HG03280 (cell line): ENCODE results near the gene SLC6A18.

Experiments used
- ATAC-seq: cut with Tn5 transposase; IDR thresholded peaks from one replicate; pipeline ENCODE4 v1.9.1; 2021; ENCODE audit warnings: mild to moderate bottlenecking, moderate library complexity; ENCODE audit not compliant: unreplicated experiment

SLC6A18 gene

GRCh38 chr5:1230551-1230950 lies 5.4 kb downstream of the SLC6A18 start:
- no peak for ATAC-seq

DNA sequence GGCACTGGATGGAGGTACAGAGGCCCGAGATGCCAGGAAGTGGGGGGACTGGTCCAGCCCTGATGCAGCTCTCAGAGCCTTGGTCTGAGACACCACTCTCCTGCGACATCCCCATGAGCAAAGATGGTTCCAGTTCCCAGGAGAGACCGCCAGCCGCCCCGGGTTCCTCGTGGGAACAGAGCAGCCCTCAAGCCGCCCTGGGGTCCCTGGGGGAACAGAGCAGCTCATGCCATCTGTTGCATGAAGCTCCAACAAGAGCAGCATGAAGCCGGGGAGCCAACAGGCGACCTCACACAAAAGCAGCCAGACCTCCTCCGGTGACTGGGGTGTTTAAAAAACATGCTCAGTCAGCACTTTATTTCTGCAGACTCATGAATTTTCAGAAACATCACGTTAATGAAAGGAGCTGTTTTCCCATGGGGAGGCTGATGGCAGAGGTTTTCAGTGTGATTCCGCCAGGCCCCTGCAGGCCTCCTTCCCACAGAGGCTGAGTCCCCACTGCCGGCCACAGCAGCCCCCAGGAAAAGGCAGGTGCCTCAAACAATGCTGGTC lies 6.2 kb downstream of the SLC6A18 start:
- ATAC-seq: no peak

GRCh38 chr5:1232780-1233179 lies 7.6 kb downstream of the SLC6A18 start:
- no peak for ATAC-seq

- ATAC-seq: no peak
Measured at GRCh38 chr5:1235379-1235778, 10.2 kb downstream of the SLC6A18 start.

DNA sequence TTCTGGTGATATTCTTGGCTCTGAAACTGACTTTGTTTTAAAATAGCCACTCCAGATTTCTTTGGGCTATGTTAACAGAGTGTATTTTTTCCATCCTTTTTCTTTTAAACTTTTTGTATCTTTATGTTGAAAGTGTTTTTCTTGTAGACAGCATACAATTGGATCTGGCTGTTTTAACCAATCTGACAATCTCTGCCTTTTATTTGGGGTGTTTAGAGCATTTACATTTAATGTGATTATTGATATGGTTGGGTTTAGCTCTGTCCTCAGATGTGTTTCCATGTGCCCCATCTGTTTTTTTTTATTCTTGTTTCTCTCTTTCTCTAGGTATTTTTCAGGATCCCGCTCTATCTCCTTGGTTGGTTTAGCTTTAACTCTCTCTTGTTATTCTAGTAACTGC lies 10.7 kb downstream of the SLC6A18 start:
- no peak for ATAC-seq

DNA sequence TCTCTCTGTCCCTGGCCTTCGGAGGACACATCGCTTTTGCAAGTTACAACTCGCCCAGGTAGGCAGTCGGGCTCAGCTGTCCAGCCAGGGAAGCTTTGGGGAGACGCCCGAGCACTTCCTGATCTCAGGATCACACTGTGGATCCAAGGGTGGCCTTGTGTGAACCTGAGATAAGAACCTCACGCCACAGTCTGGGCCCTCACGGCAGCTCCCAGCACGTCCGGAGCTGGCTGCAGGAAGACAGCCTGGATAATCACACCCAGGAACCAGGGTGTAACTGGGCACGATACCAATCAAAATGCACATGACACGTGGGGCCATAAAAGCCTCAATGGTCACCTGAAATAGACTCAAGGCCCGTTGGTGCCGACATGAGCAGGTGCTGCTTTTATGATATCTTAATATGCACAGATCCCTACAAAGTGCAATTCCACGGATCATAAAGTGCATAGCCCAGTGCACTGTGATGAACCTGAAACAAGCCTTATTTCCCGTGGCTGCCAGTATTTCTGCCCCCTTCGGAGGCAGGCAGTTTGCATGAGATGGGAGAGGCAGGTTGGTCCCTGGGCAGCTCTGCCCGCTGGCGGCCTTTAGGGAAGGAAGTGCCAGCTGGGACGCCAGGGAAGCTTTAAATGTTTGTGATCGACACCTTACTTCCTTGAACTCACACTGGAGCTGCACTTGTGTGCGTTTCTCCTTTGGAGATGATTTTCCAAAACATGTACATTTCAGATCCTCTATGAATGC lies 14.5 kb downstream of the SLC6A18 start:
- ATAC-seq: no peak

DNA sequence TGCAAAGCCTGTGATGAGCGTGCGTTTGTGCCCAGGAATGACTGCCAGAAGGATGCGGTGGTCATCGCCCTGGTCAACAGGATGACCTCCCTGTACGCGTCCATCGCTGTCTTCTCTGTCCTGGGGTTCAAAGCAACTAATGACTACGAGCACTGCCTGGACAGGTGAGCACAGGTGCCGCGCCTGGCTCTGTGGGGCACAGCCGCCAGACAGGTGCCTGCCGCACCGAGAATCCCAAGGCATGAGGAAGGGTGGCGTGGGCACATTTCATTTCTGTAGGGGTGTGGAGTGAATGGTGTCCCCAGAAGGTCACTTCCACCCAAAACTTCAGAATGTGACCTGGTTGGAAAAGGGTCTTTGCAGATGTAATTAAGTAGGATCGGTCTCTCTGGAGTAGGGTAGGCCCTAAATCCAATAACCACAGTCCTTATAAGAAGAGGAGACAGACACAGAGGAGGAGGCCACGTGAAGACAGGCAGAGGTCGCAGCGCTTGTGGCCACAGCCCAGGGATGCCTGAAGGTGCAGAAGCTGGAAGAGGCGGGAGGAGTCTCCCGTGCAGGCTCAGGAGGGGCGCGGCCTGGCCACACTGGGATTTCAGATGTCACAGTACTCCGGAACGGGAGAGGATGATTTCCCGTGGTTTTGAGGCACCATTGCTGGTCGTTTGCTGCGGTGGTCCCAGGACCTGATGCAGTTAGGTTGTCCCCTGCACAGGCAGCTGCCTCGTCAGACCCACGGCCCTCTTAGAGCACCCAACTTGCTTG lies 15.5 kb downstream of the SLC6A18 start:
- no peak for ATAC-seq

- no peak for ATAC-seq
Measured at GRCh38 chr5:1241509-1242080, 16.4 kb downstream of the SLC6A18 start.

- ATAC-seq: no peak
Measured at GRCh38 chr5:1242733-1243486, 17.7 kb downstream of the SLC6A18 start.

- ATAC-seq: no peak
Measured at GRCh38 chr5:1243487-1244130, 18.4 kb downstream of the SLC6A18 start.

DNA sequence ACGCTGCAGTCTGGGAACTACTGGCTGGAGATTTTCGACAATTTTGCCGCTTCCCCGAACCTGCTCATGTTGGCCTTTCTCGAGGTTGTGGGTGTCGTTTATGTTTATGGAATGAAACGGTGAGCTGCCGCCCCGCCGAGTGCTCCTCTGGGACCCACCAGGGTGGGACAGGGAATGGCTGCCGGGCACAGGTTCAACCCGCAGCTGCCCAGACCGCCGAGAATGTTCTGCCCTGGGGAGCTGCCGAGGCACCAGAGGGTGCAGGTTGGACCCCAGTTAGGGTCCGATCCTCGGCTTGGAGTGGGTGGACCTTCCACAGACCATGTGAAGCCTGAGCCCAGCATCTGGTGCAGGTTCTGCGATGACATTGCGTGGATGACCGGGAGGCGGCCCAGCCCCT lies 19.1 kb downstream of the SLC6A18 start:
- no peak for ATAC-seq

DNA sequence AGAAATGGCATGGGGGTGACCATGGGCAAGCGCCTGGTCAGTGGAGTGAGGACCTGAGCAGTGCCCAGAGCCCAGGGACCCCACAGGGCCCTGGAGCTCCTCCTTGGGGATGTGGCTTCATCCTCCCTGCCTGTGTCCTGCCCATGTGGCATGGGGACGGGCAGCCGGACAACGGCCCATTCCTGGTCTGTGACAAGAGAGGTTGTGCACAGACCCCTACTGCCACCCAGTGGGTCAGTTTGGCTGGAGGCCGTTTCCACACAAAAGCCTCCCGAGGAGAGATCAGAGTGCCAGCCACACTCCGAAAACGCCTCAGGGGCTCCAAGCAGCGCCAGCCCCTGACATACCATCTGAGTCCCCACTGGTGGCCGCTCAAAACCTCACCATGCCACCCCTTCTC lies 19.8 kb downstream of the SLC6A18 start:
- no peak for ATAC-seq

DNA sequence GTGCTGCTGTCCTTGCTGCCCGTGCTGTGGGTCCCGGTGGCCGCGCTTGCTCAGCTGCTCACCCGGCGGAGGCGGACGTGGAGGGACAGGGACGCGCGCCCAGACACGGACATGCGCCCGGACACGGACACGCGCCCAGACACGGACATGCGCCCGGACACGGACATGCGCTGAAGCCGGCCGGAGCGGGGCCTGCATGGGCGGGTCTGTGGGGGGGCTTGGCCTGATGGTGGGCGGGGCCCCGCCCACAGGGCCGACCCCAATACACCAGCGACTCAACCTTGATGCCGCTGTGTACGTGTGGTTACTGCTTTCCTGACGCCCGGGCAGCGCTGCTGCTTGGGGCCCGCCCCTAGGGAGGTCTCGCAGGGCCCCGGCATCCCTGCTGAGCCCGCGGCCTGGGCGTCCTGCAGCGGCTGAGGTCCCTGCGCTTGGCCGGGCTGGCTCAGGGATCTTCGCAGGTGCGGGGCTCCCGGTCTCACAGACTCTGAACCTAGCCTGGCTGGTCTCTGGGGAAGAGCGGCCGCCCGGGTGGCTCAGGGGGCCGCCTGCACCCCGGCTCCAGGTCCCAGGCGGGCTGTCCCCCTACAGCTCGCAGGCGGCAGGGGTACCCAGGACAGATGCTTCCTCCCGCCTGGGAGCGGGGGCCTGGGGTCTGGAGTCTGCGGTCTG lies 20.9 kb downstream of the SLC6A18 start:
- no peak for ATAC-seq

DNA sequence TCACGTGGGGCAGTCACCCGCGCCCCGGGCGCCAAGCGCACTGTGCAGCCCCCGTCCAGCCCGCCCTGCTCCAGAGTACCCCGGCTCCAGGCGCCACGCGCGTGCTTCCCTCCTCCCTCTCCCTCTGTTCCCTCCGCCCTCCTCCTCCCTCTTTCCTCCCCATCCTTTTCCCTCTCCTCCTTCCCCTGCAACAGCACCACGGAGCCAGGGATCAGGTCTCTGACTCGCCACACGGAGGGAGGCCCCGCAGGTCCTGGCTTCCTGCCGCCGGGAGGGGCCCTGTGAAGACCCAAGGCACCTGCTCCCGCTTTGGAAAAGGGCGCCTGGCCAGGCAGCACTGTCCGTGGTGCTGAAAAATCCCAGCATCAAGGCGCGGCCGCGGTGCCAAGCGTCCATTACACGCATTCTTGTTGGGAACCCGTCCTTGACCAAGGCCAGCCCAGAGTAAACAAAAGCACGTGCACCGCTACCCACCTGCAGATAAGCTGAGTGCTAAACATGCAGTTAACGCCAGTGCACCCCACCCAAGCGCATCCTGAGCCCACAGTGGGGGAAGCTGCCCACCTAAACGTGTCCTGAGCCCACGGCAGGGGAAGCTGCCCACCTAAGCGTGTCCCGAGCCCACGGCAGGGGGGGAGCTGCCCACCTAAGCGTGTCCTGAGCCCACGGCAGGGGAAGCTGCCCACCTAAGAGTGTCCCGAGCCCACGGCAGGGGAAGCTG lies 21.7 kb downstream of the SLC6A18 start:
- ATAC-seq: no peak

DNA sequence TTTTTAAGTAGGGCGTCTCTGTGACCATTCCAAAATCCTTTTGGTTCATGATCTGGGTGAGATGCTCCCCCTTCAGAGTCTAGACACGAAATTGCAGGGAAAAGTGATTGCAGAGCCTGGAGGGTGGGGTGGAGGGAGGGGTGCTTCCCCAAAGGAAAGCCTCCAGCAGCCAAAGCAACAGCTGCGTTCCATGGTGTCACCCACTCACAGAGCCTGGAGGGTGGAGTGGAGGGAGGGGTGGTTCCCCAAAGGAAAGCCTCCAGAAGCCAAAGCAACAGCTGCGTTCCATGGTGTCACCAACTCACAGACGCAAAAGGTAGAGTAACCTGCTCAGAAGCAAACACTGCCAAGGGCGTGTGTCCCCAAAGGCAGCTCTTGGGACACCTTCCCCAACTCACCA lies 22.6 kb downstream of the SLC6A18 start:
- ATAC-seq: no peak

DNA sequence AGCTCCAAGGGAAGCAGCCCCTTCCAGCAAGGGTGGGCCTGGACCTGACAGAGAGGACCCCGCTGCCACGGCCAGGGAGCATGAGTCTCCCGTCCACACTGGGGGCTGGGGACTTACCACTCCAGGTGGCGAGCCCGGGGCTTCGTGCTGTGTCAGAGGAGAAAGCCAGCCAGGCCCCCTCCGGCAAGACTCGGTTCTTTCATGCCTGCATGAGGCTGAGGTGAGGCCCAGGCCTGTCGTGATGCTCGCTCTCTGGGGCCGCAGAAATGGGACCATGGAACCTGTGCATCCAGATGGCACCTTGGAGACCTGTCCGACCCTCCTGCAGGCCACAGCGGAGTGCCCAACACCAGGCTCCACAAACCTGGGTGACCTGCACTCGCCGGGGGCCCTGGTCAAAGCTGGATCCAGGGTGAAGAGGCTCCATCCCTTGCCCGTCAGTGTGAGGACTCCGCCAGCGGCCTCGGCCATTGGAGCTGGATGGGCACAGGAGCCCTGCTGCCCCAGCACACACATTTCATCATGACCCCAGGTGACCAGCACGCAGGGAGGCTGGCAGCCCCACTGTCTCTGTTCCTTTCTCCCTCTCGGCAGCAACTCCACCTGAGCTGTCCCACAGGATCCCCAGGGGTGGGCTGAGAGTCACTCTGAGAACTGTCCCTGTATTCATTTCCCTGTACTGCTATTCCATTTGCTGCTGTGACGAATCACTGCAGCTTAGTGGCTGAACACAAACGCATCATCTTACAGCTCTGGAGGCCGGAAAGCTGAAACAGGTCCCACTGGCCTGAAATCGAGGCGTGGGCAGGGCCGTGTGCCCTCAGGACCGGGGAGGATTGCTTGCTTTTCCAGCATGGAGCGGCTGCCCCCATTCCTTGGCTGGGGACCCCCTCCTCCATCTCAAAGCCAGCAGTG lies 24.4 kb downstream of the SLC6A18 start:
- ATAC-seq: no peak

DNA sequence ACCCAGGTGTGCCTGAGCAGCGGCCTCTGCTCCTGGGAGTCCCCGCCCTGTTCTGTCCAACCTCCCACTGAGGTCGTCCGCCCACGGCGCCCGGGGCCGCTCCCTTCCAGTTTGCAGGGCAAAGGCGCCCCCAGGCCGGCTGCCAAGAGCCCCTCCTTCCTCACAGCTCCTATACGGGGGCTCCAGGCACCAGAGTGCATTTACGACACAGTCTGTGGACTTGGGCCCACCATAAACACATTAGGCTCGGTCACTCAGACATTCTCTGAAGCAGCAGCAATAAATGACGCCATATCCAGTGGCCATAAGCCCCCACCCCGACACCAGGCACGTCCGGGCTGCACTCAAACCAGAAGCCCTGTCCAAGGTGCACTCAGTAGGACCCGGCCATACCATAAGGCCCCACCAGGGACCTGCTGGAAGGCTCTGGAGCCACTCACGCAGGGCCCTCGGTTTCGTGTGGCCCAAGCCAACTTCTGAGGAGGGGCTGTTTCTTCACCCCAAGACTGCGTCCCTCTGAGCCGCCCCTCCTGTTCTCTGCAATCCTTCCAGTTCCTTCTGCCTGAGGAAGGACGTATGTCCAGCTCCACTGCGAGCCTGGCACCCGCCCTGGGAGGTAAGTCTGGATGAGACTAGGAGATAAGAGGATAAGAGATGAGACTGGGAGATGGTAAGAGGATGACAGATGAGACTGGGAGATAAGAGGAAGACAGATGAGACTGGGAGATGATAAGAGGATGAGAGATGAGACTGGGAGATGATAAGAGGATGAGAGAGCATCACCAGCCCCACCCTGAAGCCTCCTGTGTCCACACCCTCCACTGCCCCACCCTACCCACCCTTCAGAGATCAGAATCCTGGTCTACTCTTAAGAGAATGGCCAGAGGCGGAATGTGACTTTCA lies 26.7 kb downstream of the SLC6A18 start:
- ATAC-seq: no peak
